ENCODE results near the gene CALY.

CALY gene

GRCh38 chr10:133275684-133276092 lies 61.0 kb downstream of the CALY start:
- no peaks in the 10 kb centered on the region for H3F3A ChIP-seq (ENCODE audit: insufficient read depth)
- H2AFZ ChIP-seq (ENCODE audit: low read depth, low read length, severe bottlenecking), result no peak overlapping the region
- H3K36me3 ChIP-seq (ENCODE audit: low read length), result no peaks in the 10 kb centered on the region
- no peak for TF ChIP-seq EZH2phosphoT487 (conservative IDR thresholded peaks at IDR 0.05; ENCODE audit: low read length)
- TF ChIP-seq, protein P1, sequence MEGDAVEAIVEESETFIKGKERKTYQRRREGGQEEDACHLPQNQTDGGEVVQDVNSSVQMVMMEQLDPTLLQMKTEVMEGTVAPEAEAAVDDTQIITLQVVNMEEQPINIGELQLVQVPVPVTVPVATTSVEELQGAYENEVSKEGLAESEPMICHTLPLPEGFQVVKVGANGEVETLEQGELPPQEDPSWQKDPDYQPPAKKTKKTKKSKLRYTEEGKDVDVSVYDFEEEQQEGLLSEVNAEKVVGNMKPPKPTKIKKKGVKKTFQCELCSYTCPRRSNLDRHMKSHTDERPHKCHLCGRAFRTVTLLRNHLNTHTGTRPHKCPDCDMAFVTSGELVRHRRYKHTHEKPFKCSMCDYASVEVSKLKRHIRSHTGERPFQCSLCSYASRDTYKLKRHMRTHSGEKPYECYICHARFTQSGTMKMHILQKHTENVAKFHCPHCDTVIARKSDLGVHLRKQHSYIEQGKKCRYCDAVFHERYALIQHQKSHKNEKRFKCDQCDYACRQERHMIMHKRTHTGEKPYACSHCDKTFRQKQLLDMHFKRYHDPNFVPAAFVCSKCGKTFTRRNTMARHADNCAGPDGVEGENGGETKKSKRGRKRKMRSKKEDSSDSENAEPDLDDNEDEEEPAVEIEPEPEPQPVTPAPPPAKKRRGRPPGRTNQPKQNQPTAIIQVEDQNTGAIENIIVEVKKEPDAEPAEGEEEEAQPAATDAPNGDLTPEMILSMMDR (IDR thresholded peaks at IDR 0.05; ENCODE audit: insufficient read depth, low read length, poor library complexity, severe bottlenecking), result peak; percentile 34
- no peaks in the 10 kb centered on the region for H3K9me2 ChIP-seq (replicated peaks; ENCODE audit: insufficient read depth, low read length)
- peak overlapping the region; percentile 36 for H3K4me2 ChIP-seq (ENCODE audit: low read depth, low read length, poor library complexity, severe bottlenecking)
- no peaks in the 10 kb centered on the region for H3K27me3 ChIP-seq (ENCODE audit: low read length)
- no peaks in the 10 kb centered on the region for H3K79me2 ChIP-seq (ENCODE audit: insufficient read depth, low read length)
- H3K27ac ChIP-seq (ENCODE audit: low read depth, low read length), result no peak overlapping the region
- no peak overlapping the region for H3K9ac ChIP-seq (ENCODE audit: low read length)
- H3K4me3 ChIP-seq (ENCODE audit: insufficient read depth, low read length, poor library complexity, severe bottlenecking), result no peak overlapping the region
- H4K20me1 ChIP-seq (ENCODE audit: low read depth, low read length), result no peaks in the 10 kb centered on the region
- no peaks in the 10 kb centered on the region for H3K9me3 ChIP-seq (ENCODE audit: insufficient read depth, low read length)

GRCh38 chr10:133274751-133275683 lies 61.7 kb downstream of the CALY start:
- H4K20me1 ChIP-seq (ENCODE audit: low read depth, low read length), result no peaks in the 10 kb centered on the region
- H3K36me3 ChIP-seq (ENCODE audit: low read length), result no peaks in the 10 kb centered on the region
- H3K9me2 ChIP-seq (replicated peaks; ENCODE audit: insufficient read depth, low read length), result no peaks in the 10 kb centered on the region
- no peak overlapping the region for H2AFZ ChIP-seq (ENCODE audit: low read depth, low read length, severe bottlenecking)
- H3K4me2 ChIP-seq (ENCODE audit: low read depth, low read length, poor library complexity, severe bottlenecking), result peak overlapping the region; percentile 23
- no peak overlapping the region for H3K4me3 ChIP-seq (ENCODE audit: insufficient read depth, low read length, poor library complexity, severe bottlenecking)
- no peaks in the 10 kb centered on the region for H3K79me2 ChIP-seq (ENCODE audit: insufficient read depth, low read length)
- TF ChIP-seq EZH2phosphoT487 (conservative IDR thresholded peaks at IDR 0.05; ENCODE audit: low read length), result no peak
- TF ChIP-seq, protein P1 (IDR thresholded peaks at IDR 0.05; ENCODE audit: insufficient read depth, low read length, poor library complexity, severe bottlenecking), result no peak
- H3K9ac ChIP-seq (ENCODE audit: low read length), result no peak overlapping the region; the same call in 1 of the 2 replicates
- H3K27me3 ChIP-seq (ENCODE audit: low read length), result no peaks in the 10 kb centered on the region
- H3K9me3 ChIP-seq (ENCODE audit: insufficient read depth, low read length), result no peaks in the 10 kb centered on the region
- no peaks in the 10 kb centered on the region for H3F3A ChIP-seq (ENCODE audit: insufficient read depth)
- H3K27ac ChIP-seq (ENCODE audit: low read depth, low read length), result no peak overlapping the region
